Small intestine (tissue), 7 donors: ENCODE measurements around the gene BCAS1. TPM values are rescaled to one million over a fixed set of nuclear protein-coding genes. Genes with fewer than 3 reads are reported as not detected.

Experiments
- DNase-seq, 2 donors: peaks; one replicate each; pipeline versions ENCODE4 v3.0.0 to v3.0.0-alpha.2; 2013
- FAIRE-seq: peaks from 2 replicates; lab custom pipeline; 2012; peaks lifted over from hg19 to GRCh38; lab: Jason Lieb, UNC
- H3K27ac ChIP-seq, 3 donors: one replicate each; pipeline ENCODE4 v1.5.1; 2013; ENCODE audit warnings: low read length in 2 of 3, mild to moderate bottlenecking in 2 of 3, control low read depth in 1 of 3, inconsistent platforms in 1 of 3, low read depth in 1 of 3, moderate library complexity in 1 of 3
- H3K27me3 ChIP-seq, 3 donors: one replicate each; pipeline ENCODE4 v1.6.1; 2013; ENCODE audit warnings: low read length in 3 of 3, inconsistent platforms in 1 of 3; ENCODE audit not compliant: control insufficient read depth in 3 of 3, insufficient read depth in 3 of 3
- H3K36me3 ChIP-seq, 3 donors: one replicate each; pipeline ENCODE4 v1.6.1; 2013; ENCODE audit warnings: low read length in 3 of 3, inconsistent platforms in 1 of 3, low read depth in 1 of 3, mild to moderate bottlenecking in 1 of 3, moderate library complexity in 1 of 3; ENCODE audit not compliant: control insufficient read depth in 3 of 3, insufficient read depth in 2 of 3
- H3K4me1 ChIP-seq, 3 donors: one replicate each; pipeline ENCODE4 v1.6.1; 2013; ENCODE audit warnings: low read length in 2 of 3, inconsistent platforms in 1 of 3, low read depth in 1 of 3, mild to moderate bottlenecking in 1 of 3, moderate library complexity in 1 of 3; ENCODE audit not compliant: control insufficient read depth in 3 of 3, insufficient read depth in 2 of 3
- H3K4me3 ChIP-seq, 3 donors: one replicate each; pipeline ENCODE4 v1.5.1; 2013; ENCODE audit warnings: low read length in 3 of 3, control low read depth in 1 of 3, inconsistent platforms in 1 of 3, low read depth in 1 of 3, mild to moderate bottlenecking in 1 of 3, moderate library complexity in 1 of 3
- H3K9me3 ChIP-seq, 2 donors: one replicate each; pipeline ENCODE4 v1.6.1; 2013; ENCODE audit warnings: low read depth in 1 of 2, low read length in 1 of 2; ENCODE audit not compliant: control insufficient read depth in 2 of 2, insufficient read depth in 1 of 2
- WGBS, 3 donors: extraction: QIAGEN DNeasy Blood & Tissue Kit; methylation state at CpG; one replicate each; pipeline ENCODE4 v1.1.7; 2013; 5-methylcytosine and 5-hydroxymethylcytosine counted together
- polyA plus RNA-seq, 4 donors: library from polyadenylated mRNA; stranded (reverse) in 3 of 4; unstranded in 1 of 4; fragments of 200-250 nt in 3 of 4; fragments of 120-200 nt in 1 of 4; gene quantifications; one replicate each; pipeline versions ENCODE4 v1.2.1 to v1.2.3, GENCODE V29; 2013
- donor health status: healthy with polysubstance abuse.
- donor health status: control.
- donor health status: control.
- donor health status: Bipolar disorder and iron deficiency.
- donor health status: healthy.

BCAS1 gene
- polyA plus RNA-seq, 4 donors = 5.3 to 52.9 (median 30.8) TPM

DNA sequence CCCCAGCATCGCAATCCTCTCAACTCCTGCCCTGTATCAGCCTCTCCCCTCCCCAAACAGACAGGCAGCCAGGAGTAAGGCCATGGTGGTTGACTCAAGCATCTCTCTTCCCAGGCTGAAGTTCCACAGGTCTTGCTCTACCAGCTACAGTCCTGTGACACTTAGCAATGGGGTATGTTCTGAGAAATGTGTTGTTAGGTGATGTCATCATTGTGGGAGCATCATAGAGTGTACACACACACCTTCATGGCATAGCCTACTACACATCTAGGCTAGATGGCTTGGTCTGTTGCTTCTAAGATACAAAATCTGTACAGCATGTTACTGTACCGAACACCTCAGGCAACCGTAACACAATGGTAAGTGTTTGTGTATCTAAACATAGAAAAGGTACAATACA is 29.5 kb upstream of the BCAS1 start:
- no peaks in the 10 kb centered on the region for H3K36me3 ChIP-seq
- 93 to 99% (median 98%) methylated on average over 3 of the region's 3 CpGs for WGBS, 3 donors
- FAIRE-seq (no peak), DNase-seq (no peak)
- no peaks in the 10 kb centered on the region for H3K27me3 ChIP-seq
- H3K4me3 ChIP-seq = no peak overlapping the region
- peaks cover 0 to 10% (median 0%) of the 10 kb centered on the region in 3 donors for H3K4me1 ChIP-seq
- no peaks in the 10 kb centered on the region for H3K9me3 ChIP-seq
- no peak overlapping the region for H3K27ac ChIP-seq

DNA sequence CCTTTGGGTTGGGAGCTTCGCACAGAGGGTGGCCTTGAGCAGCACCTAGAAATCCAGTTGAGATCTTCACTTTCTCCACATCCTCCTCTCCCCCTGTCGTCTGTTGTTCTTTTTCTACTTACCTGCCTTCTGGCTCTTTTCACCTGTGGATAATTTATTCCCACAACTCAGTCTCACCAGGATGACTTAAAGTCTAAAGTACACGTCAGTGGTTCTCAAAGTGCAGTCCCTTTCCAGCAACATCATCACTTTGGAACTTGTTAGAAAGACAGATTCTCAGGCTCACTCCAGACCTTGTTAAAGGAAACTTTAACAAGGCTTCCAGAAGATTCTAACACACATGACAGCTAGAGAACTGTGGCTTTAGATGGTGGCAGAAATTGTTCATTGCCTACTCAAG is 27.7 kb upstream of the BCAS1 start:
- H3K4me3 ChIP-seq = no peak overlapping the region
- no peak overlapping the region for H3K27ac ChIP-seq
- no peaks in the 10 kb centered on the region for H3K4me1 ChIP-seq
- no peak for FAIRE-seq
- 62 to 69% (median 62%) methylated on average over 3 of the region's 3 CpGs for WGBS, 3 donors
- no peaks in the 10 kb centered on the region for H3K36me3 ChIP-seq
- no peaks in the 10 kb centered on the region for H3K27me3 ChIP-seq
- H3K9me3 ChIP-seq = no peaks in the 10 kb centered on the region
- DNase-seq = peak in 1 of 2 donors; percentile 21

DNA sequence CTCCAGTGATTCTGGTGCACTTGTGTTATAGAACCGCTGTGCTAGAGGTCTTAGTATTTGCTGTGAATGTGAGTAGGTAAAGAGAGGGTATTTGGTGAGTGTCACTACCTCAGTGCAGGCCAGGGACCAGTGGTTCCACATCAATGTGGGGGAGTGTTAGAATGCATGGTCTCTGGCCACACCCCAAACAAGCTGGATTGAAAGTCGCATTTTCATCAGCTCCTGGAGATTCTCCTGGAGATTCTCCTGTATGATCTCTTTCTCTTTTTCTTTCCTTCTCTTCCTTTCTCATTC is 26.8 kb upstream of the BCAS1 start:
- Histone ChIP-seq H3K4me3 (no peak overlapping the region), H3K27me3 (peaks cover 0 to 2% (median 0%) of the 10 kb centered on the region in 3 donors), H3K4me1 (no peaks in the 10 kb centered on the region), H3K27ac (no peak overlapping the region), H3K36me3 (no peaks in the 10 kb centered on the region), H3K9me3 (no peaks in the 10 kb centered on the region)
- no peak for FAIRE-seq
- no peak for DNase-seq
- WGBS, 3 donors = 82 to 92% (median 89%) methylated on average over 2 of the region's 2 CpGs

DNA sequence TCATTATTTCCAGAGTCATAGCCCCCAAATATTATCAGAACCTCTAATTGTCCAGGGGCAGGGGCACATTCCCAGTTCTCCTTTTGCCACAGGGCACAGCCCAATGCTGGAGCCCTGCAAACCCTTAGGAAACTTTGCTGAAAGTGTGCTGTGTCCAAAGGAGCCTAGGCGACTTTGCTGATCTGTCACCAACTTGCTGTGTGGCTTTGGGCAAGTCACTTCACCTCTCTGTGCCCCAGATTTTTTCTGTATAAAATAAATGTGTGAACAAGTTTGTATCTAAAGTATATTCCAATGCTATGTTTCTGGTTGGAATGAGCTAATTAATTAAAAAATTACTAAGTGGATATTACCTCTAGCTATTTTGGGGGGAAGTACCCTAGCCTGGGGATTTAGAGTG is 25.4 kb upstream of the BCAS1 start:
- H3K27ac ChIP-seq = no peak overlapping the region
- H3K4me1 ChIP-seq = no peaks in the 10 kb centered on the region
- no peak overlapping the region for H3K4me3 ChIP-seq
- FAIRE-seq (no peak), DNase-seq (no peak)
- peaks cover 0 to 3% (median 0%) of the 10 kb centered on the region in 3 donors for H3K27me3 ChIP-seq
- no peaks in the 10 kb centered on the region for H3K9me3 ChIP-seq
- H3K36me3 ChIP-seq = no peaks in the 10 kb centered on the region
- WGBS, 3 donors = 68 to 83% (median 80%) methylated on average over 1 of the region's 1 CpG

DNA sequence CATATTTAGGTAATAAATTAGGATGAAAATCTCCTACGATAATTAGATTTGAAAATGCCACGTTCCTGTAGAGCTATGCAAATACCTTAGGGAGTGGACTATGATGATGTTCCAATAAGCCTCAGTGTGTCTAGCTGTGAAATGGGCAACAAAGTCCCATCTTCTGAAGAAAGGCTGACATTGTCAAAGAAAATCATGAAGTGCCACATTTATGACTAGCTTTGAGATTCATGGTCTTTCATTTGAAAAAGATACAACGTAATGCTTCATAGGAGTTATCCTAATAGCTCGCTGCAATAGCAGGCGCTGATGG is 23.8 kb upstream of the BCAS1 start:
- Histone ChIP-seq H3K4me3 (no peak overlapping the region), H3K27ac (no peak overlapping the region), H3K36me3 (no peaks in the 10 kb centered on the region), H3K9me3 (no peaks in the 10 kb centered on the region), H3K4me1 (no peaks in the 10 kb centered on the region), H3K27me3 (peaks cover 0 to 3% (median 0%) of the 10 kb centered on the region in 3 donors)
- FAIRE-seq (no peak), DNase-seq (no peak)
- 79 to 88% (median 83%) methylated on average over 5 of the region's 5 CpGs for WGBS, 3 donors

DNA sequence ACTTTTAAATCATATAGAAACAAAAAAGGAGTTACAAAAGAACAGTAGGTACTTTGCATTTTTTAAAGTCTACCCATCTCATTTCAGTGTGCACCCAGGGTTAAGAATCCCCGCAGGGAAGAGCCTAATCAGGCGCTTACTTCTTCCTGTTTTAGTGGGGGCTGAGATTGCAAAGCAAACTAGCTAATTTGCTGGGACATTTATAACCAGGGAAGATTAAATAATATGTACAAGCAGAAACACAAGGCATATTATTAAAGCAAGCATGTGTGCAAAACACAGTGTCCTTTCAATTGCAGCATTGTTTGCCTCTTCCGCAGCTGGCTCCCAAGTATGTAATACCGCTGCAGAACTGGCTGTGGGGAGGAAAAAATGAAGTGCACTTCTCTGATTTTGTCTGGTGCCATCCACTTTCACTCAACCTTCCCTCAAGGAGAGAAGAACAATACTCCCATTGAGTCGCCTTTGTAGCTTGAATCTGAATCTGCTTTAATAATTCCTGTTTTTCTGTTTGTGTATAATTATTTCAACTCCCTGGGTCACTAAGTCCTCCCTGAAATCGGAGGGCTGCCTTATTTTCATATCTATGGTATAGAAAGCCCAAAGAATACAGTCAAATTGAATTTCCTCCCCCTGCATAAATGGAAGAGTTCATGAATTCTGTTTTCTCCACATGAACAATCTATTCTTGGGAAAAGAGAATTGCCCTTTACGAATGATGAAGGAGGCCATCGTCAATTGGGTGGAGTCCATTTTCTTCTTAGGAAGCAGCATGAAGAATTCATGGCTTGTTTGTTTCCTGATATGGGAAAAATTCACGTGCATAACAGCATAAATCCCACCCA is 23.3 kb upstream of the BCAS1 start:
- Histone ChIP-seq H3K4me1 (no peaks in the 10 kb centered on the region), H3K4me3 (no peak overlapping the region), H3K27me3 (peaks cover 0 to 3% (median 0%) of the 10 kb centered on the region in 3 donors), H3K27ac (no peak overlapping the region), H3K36me3 (no peaks in the 10 kb centered on the region), H3K9me3 (no peaks in the 10 kb centered on the region)
- FAIRE-seq (no peak), DNase-seq (no peak)
- 46 to 56% (median 54%) methylated on average over 9 of the region's 9 CpGs for WGBS, 3 donors

DNA sequence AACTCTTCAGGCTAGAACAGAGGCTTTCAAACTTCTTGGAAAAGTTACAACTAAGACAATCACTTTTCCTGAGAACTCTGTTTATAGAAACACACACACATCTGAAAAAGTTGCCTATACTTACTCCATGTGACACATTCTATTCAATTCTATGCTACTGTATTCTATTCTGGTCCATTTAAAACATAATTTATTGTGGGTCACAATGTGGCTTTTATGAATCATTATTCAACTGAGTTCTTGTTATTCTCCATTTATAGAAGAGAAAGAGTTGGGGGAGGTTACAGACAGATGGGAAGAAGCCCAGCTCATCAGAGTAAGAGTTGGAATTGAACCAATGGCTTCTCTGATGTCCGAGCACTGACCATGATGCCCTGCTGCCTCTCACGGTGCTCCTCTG is 21.6 kb upstream of the BCAS1 start:
- FAIRE-seq = no peak
- 55 to 64% (median 61%) methylated on average over 2 of the region's 2 CpGs for WGBS, 3 donors

DNA sequence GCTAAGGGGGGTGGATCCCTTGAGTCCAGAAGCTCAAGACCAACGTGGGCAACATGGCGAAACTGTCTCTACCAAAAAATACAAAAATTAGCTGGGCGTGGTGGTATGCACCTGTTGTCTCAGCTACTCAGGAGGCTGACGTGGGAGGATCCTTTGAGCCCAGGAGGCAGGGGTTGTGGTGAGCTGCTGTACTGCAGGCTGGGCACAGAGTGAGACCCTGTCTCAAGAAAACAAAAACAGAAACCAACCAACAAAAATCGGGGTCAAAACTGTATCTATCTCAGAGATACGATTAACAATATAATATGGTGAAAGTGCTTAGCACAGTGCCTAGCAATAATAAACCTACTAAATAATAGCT is 20.7 kb upstream of the BCAS1 start:
- 58 to 78% (median 71%) methylated on average over 6 of the region's 6 CpGs for WGBS, 3 donors
- FAIRE-seq = no peak

More for the DNA sequence above, 21.6 kb upstream of the BCAS1 start:
- Histone ChIP-seq H3K4me3 (no peak overlapping the region), H3K27ac (no peak overlapping the region), H3K27me3 (peaks cover 0 to 3% (median 0%) of the 10 kb centered on the region in 3 donors), H3K9me3 (no peaks in the 10 kb centered on the region), H3K36me3 (no peaks in the 10 kb centered on the region), H3K4me1 (no peaks in the 10 kb centered on the region)
- DNase-seq = no peak

More for the DNA sequence above, 20.7 kb upstream of the BCAS1 start:
- no peak for DNase-seq
- no peaks in the 10 kb centered on the region for H3K9me3 ChIP-seq
- no peaks in the 10 kb centered on the region for H3K36me3 ChIP-seq
- no peak overlapping the region for H3K27ac ChIP-seq
- peaks cover 0 to 3% (median 0%) of the 10 kb centered on the region in 3 donors for H3K27me3 ChIP-seq
- no peaks in the 10 kb centered on the region for H3K4me1 ChIP-seq
- H3K4me3 ChIP-seq = no peak overlapping the region
